ENCODE results near the gene SLC33A1.

Gene SLC33A1

DNA sequence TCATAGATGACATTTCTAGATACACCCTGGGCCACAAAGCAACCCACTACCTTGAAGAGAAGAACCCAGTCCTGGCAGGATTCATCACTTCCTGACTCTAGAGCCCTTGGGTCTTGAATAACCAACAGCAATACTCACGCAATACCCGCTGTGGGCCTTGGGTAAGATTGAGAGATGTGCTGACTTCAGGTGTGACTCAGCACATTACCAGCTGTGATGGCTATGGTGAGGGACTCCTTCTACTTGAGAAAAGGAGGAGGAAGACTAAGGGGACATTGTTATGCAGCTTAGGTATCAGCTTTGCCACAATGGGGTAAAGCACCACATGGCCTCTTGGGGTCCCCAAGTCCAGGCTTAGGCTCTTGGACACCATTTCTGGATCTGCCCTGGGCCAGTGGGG lies 63.0 kb downstream of the SLC33A1 start:
- no peak for DNase-seq (ENCODE audit: low read depth in 2 of 2)

DNA sequence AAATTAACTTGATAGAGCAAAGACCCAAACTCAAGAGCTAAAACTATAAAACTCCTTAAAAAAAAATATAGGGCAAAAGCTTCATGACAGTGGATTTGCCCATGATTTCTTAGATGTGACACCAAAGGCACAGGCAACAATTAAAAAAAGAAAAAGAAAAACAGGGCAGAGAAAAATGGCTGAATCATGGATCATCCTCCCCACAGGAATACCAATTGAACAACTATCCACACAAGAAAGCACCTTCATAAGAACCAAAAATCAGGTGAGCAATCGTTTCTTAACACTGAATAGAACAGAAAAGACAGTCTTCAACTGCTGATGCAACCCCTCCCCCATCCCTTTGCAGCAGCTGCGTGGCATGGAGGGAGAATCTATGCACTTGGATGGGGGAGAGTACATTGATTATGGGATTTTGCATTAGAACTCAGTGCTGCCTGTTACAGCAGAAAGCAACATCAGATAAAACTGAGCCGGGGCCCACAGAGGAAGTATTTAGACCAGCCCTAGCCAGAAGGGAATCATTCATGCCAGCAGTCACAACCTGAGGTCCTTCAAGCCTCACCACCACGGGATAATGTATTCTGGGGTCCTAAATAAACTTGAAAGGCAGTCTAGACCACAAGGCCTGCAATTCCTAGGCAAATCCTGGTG lies 63.8 kb downstream of the SLC33A1 start:
- DNase-seq (ENCODE audit: low read depth in 2 of 2) = no peak

DNA sequence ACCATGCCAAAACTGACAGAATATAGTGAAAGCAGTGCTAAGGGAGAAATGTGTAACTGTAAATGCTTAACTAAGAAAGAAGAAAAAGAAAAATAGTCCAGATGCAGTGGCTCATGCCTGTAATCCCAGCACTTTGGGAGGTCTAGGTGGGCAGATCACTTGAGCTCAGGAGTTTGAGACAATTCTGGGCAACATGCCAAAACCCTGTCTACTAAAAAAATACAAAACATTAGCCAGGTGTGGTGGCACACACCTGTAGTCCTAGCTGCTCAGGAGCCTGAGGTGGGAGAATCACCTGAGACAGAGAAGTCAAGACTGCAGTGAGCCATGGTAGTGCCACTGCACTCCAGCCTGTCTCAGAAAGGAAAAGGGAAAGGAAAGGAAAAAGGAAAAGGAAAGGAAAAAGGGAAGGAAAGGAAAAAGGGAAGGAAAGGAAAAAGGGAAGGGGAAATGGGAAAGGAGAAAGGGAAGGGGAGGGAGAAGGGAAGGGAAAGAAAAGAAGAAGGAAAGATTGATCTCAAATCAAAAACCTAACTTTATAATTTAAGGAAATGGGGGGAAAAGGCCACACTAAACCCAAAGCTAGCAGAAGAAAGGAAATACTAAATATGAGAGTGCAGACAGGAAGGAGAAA lies 68.4 kb downstream of the SLC33A1 start:
- no peak for DNase-seq (ENCODE audit: low read depth in 2 of 2)

DNA sequence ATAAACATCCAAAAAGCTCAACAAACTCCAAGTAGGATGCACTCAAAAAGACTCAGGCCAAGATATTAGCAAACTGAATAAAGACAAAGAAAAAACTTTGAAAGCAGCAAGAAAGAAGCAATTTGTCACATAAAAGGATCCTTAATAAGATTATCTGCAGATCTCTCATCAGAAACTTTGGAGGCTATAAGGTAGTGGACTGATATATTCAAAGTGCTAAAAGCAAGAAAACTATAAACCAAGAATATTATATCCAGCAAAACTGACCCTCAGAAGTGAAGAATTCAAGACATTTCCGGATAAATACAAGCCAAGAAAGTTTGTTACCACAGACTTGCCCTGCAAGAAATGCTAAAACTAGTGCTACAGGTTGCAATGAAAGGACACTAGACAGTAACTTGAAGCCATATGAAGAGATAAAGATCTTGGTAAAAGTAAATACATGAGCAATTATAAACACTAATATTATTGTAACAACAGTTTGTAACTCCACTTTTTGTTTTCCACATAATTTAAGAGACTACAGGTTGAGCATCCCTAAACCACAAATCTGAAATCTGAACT lies 71.8 kb downstream of the SLC33A1 start:
- no peak for DNase-seq (ENCODE audit: low read depth in 2 of 2)

DNA sequence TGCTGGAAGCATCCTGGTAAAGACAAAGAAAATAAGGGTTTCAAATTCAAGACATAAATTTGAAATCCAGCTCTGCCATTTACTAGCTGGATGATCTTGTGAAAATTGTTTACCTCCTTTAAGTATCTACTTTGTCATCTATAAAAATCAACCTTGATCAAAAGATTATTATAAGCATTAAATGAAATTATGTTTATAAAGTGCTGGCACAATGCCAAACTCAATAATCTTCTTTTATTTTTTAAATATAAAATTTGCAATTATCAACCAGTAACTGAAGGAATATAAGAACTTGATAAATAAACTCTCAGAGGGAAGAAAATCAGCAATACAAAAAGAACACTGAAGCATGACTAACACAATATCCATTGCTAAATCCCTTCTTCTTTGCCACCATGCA lies 73.9 kb downstream of the SLC33A1 start:
- DNase-seq (ENCODE audit: low read depth in 2 of 2) = no peak

DNA sequence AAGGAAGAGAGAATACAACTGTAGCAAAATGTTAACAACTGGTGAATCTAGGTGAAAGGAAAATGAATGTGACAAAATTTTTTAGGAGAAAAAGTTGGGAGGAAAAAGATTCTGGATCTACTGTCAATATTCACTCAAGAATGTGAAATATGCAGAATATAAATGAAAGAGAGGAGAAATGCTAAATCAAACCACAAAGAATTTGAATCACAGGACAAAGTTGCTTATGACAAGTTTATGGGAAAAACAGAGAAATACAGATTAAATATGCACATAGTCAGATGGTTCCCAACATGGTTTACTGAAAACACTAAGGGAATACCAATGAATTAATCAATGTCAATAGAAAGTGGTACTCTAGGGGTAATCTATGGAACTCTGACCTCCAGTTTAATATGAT lies 75.8 kb downstream of the SLC33A1 start:
- no peak for DNase-seq (ENCODE audit: low read depth in 2 of 2)

DNA sequence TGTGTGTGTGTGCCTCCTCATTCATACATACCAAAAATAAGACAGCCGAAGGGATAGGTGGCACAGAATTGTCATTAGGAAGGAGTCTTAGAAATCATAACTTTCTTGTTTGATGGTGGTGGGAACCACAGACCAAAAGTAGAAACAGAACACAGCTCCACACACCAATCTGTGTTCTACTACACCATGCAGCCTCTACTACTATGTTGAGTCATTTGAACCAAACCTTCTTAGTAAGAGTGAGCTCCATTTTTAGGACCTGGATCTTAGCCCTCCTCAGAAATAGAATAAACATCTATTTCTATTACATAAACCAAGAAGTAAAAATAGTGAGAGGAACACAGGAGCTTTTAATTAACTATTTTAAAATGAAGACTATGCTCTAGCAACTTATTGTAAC lies 81.4 kb downstream of the SLC33A1 start:
- DNase-seq (ENCODE audit: low read depth in 2 of 2) = no peak

DNA sequence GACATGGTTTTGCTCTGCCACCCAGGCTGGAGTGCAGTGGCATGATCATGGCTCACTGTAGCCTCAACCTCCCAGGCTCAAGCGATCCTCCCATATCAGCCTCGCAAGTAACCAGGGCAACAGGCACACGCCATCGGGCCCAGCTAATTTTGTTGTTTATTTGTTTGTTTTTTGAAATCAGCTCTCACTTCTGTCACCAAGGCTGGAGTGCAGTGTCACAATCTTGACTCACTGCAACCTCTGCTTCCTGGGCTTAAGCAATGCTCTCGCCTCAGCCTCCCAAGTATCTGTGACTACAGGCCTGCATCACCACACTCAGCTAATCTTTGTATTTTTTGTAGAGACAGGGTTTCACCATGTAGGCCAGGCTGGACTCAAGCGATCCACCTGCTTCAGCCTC lies 83.1 kb downstream of the SLC33A1 start:
- DNase-seq (ENCODE audit: low read depth in 2 of 2) = no peak

Measured in stimulated activated CD4-positive, alpha-beta T cell treated with anti-CD3 and anti-CD28 coated beads, Interleukin-1b, Interleukin-23, amount 100 ng/mL, for 1 hour (primary cell).